Bronchial epithelial cell (primary cell): ENCODE measurements around the gene XPO5. TPM values are rescaled to one million over a fixed set of nuclear protein-coding genes. Genes with fewer than 3 reads are reported as not detected.
A peak's percentile ranks its signal among the peaks of the same experiment; 100 is the strongest.

Experiments used
- DNase-seq: peaks from one replicate; pipeline ENCODE4 v3.0.0-alpha.2; 2010; ENCODE audit warnings: low read depth
- FAIRE-seq: peaks from 2 replicates; lab custom pipeline; 2011; peaks lifted over from hg19 to GRCh38; lab: Jason Lieb, UNC
- H3K27me3 ChIP-seq: 2 replicates; pipeline ENCODE4 v1.5.1; 2011; ENCODE audit warnings: low read length; ENCODE audit not compliant: control insufficient read depth, insufficient read depth
- H3K36me3 ChIP-seq: 2 replicates; pipeline ENCODE4 v1.5.1; 2011; ENCODE audit warnings: low read length; ENCODE audit not compliant: control insufficient read depth, insufficient read depth
- H3K4me3 ChIP-seq: 2 replicates; pipeline ENCODE4 v1.5.1; 2011; ENCODE audit warnings: mild to moderate bottlenecking, low read depth, low read length, control low read depth
- CTCF ChIP-seq: IDR thresholded peaks from 2 replicates; pipeline ENCODE4 v1.5.1; 2011; ENCODE audit warnings: mild to moderate bottlenecking, moderate library complexity, low read length, control low read depth, inconsistent platforms; ENCODE audit not compliant: insufficient read depth, severe bottlenecking
- total RNA-seq: library from RNA; depleted of rRNA; stranded (reverse); fragments of >200 nt; gene quantifications from 2 replicates; pipeline ENCODE4 v1.2.1, GENCODE V29; 2014

Gene XPO5
- total RNA-seq, 1 donor from 2014 or later, result 35.8 TPM

- DNase-seq (peak; percentile 73), FAIRE-seq (no peak)
- no peak overlapping the region for H3K4me3 ChIP-seq
- H3K36me3 ChIP-seq, result no peaks in the 10 kb centered on the region
- TF ChIP-seq CTCF, result no peak
- no peaks in the 10 kb centered on the region for H3K27me3 ChIP-seq
These were observed 83.8 kb downstream of the XPO5 start for GRCh38 chr6:43491750-43492661.

GRCh38 chr6:43490523-43490939 is 85.3 kb downstream of the XPO5 start:
- Histone ChIP-seq H3K27me3 (no peaks in the 10 kb centered on the region), H3K4me3 (no peak overlapping the region), H3K36me3 (no peaks in the 10 kb centered on the region)
- no peak for TF ChIP-seq CTCF
- no peak for FAIRE-seq
- DNase-seq, result no peak

GRCh38 chr6:43489277-43490072 is 86.4 kb downstream of the XPO5 start:
- no peak overlapping the region for H3K4me3 ChIP-seq

GRCh38 chr6:43488667-43489276 is 87.1 kb downstream of the XPO5 start:
- Histone ChIP-seq H3K36me3 (no peaks in the 10 kb centered on the region), H3K4me3 (no peak overlapping the region), H3K27me3 (no peaks in the 10 kb centered on the region)
- FAIRE-seq (no peak), DNase-seq (no peak)
- no peak for TF ChIP-seq CTCF

More at GRCh38 chr6:43489277-43490072, 86.4 kb downstream of the XPO5 start:
- DNase-seq, result no peak
- no peak for FAIRE-seq
- Histone ChIP-seq H3K36me3 (no peaks in the 10 kb centered on the region), H3K27me3 (no peaks in the 10 kb centered on the region)
- TF ChIP-seq CTCF, result no peak

- DNase-seq, result peak; percentile 93
- Histone ChIP-seq H3K36me3 (peaks cover 2% of the 10 kb centered on the region), H3K4me3 (no peak overlapping the region), H3K27me3 (no peaks in the 10 kb centered on the region)
- no peak for FAIRE-seq
- no peak for TF ChIP-seq CTCF
These were observed 94.1 kb downstream of the XPO5 start for GRCh38 chr6:43481591-43482236.
